ENCODE data around the gene LSM3.

The LSM3 gene

GRCh38 chr3:14208977-14209394 lies 30.4 kb downstream of the LSM3 start:
- no peak overlapping the region for H3K4me3 ChIP-seq (ENCODE audit: low read depth, low read length)
- in situ Hi-C loops (cut with HindIII; ENCODE audit: low pct_ligation_motif_present, low sequenced_read_pairs) = no loop called here
- TF ChIP-seq CTCF (IDR thresholded peaks at IDR 0.05; ENCODE audit: low read depth, low read length, missing control alignments) = no peak
- no peaks in the 10 kb centered on the region for H3K27me3 ChIP-seq (replicated peaks)
- peak overlapping the region; percentile 30 for H3K27ac ChIP-seq
- DNase-seq = peak; percentile 44
- no peaks in the 10 kb centered on the region for H3K36me3 ChIP-seq (replicated peaks)

- Histone ChIP-seq H3K27ac (peak overlapping the region; percentile 30), H3K36me3 (replicated peaks) (no peaks in the 10 kb centered on the region), H3K27me3 (replicated peaks) (no peaks in the 10 kb centered on the region), H3K4me3 (ENCODE audit: low read depth, low read length) (no peak overlapping the region)
- no peak for DNase-seq
- in situ Hi-C loops (cut with HindIII; ENCODE audit: low pct_ligation_motif_present, low sequenced_read_pairs) = no loop called here
- TF ChIP-seq CTCF (IDR thresholded peaks at IDR 0.05; ENCODE audit: low read depth, low read length, missing control alignments) = no peak
Observed at GRCh38 chr3:14209581-14210289, 31.1 kb downstream of the LSM3 start.

GRCh38 chr3:14210290-14210688 lies 31.7 kb downstream of the LSM3 start:
- TF ChIP-seq CTCF (IDR thresholded peaks at IDR 0.05; ENCODE audit: low read depth, low read length, missing control alignments) = no peak
- in situ Hi-C loops (cut with HindIII; ENCODE audit: low pct_ligation_motif_present, low sequenced_read_pairs) = no loop called here
- DNase-seq = no peak
- Histone ChIP-seq H3K27ac (peak overlapping the region; percentile 48), H3K4me3 (ENCODE audit: low read depth, low read length) (no peak overlapping the region), H3K27me3 (replicated peaks) (no peaks in the 10 kb centered on the region), H3K36me3 (replicated peaks) (no peaks in the 10 kb centered on the region)

GRCh38 chr3:14210843-14211594 lies 32.4 kb downstream of the LSM3 start:
- Histone ChIP-seq H3K4me3 (ENCODE audit: low read depth, low read length) (no peak overlapping the region), H3K36me3 (replicated peaks) (no peaks in the 10 kb centered on the region), H3K27ac (peak overlapping the region; percentile 48), H3K27me3 (replicated peaks) (no peaks in the 10 kb centered on the region)
- no peak for DNase-seq
- TF ChIP-seq CTCF (IDR thresholded peaks at IDR 0.05; ENCODE audit: low read depth, low read length, missing control alignments) = no peak
- in situ Hi-C loops (cut with HindIII; ENCODE audit: low pct_ligation_motif_present, low sequenced_read_pairs) = no loop called here

GRCh38 chr3:14211621-14212020 lies 33.0 kb downstream of the LSM3 start:
- H3K27ac ChIP-seq = peak overlapping the region; percentile 1
- H3K36me3 ChIP-seq (replicated peaks) = no peaks in the 10 kb centered on the region
- no peaks in the 10 kb centered on the region for H3K27me3 ChIP-seq (replicated peaks)
- TF ChIP-seq CTCF (IDR thresholded peaks at IDR 0.05; ENCODE audit: low read depth, low read length, missing control alignments) = no peak
- H3K4me3 ChIP-seq (ENCODE audit: low read depth, low read length) = no peak overlapping the region
- in situ Hi-C loops (cut with HindIII; ENCODE audit: low pct_ligation_motif_present, low sequenced_read_pairs) = no loop called here
- DNase-seq = no peak
